NB4 (cell line): Measurements from ENCODE around the gene DLG2.
A peak's percentile ranks its signal among the peaks of the same experiment; 100 is the strongest.

Experiments
- DNase-seq: peaks from one replicate; pipeline ENCODE4 v3.0.0; 2010; ENCODE audit warnings: low read depth
- H3K4me3 ChIP-seq: one replicate; pipeline ENCODE4 v1.5.1; 2011; ENCODE audit warnings: mild to moderate bottlenecking, low read depth, low read length, moderate library complexity
- CTCF ChIP-seq: IDR thresholded peaks from one replicate; pipeline ENCODE4 v1.5.1; 2012; ENCODE audit warnings: low read depth, low read length
- MAX ChIP-seq: IDR thresholded peaks from 2 replicates; pipeline ENCODE4 v1.6.1; 2011; ENCODE audit warnings: low read depth, low read length
- MYC ChIP-seq: IDR thresholded peaks from 2 replicates; pipeline ENCODE4 v1.6.1; 2011; ENCODE audit warnings: low read depth, low read length
- POLR2A ChIP-seq: IDR thresholded peaks from 2 replicates; pipeline ENCODE4 v1.6.1; 2011; ENCODE audit warnings: mild to moderate bottlenecking; ENCODE audit not compliant: insufficient read length; ENCODE audit errors: extremely low read depth

Gene DLG2

GRCh38 chr11:83971063-83971462, 1656.1 kb downstream of the DLG2 start:
- TF ChIP-seq POLR2A (no peak), MYC (no peak), CTCF (no peak), MAX (no peak)
- no peak for DNase-seq
- no peak overlapping the region for H3K4me3 ChIP-seq

GRCh38 chr11:83970061-83970671, 1657.0 kb downstream of the DLG2 start:
- TF ChIP-seq MAX (0 out of 2 replicates have a peak, but pooled peaks have one; percentile 11), CTCF (no peak)
- no peak for DNase-seq
- H3K4me3 ChIP-seq, result no peak overlapping the region

- H3K4me3 ChIP-seq, result no peak overlapping the region
- TF ChIP-seq POLR2A, result no peak
- TF ChIP-seq MAX, result no peak
- TF ChIP-seq MYC, result no peak
- no peak for TF ChIP-seq CTCF
- no peak for DNase-seq
These were observed 1669.9 kb downstream of the DLG2 start for GRCh38 chr11:83957038-83957900.

- no peak overlapping the region for H3K4me3 ChIP-seq
- no peak for DNase-seq
- TF ChIP-seq CTCF (no peak), MAX (no peak), POLR2A (no peak), MYC (no peak)
These were observed 1670.9 kb downstream of the DLG2 start for GRCh38 chr11:83956119-83956697.

- no peak for TF ChIP-seq MYC
- TF ChIP-seq CTCF, result no peak
- TF ChIP-seq MAX, result no peak
- no peak for TF ChIP-seq POLR2A
- no peak for DNase-seq
- no peak overlapping the region for H3K4me3 ChIP-seq
These were observed 1672.4 kb downstream of the DLG2 start for GRCh38 chr11:83954780-83955179.
